NCI-H128 (cell line): Measurements from ENCODE around the gene MYOG.

Experiments
- DNase-seq: peaks from one replicate; lab custom pipeline; 2025; ENCODE audit not compliant: unreplicated experiment; lab: John Stamatoyannopoulos, UW

Gene MYOG

DNA sequence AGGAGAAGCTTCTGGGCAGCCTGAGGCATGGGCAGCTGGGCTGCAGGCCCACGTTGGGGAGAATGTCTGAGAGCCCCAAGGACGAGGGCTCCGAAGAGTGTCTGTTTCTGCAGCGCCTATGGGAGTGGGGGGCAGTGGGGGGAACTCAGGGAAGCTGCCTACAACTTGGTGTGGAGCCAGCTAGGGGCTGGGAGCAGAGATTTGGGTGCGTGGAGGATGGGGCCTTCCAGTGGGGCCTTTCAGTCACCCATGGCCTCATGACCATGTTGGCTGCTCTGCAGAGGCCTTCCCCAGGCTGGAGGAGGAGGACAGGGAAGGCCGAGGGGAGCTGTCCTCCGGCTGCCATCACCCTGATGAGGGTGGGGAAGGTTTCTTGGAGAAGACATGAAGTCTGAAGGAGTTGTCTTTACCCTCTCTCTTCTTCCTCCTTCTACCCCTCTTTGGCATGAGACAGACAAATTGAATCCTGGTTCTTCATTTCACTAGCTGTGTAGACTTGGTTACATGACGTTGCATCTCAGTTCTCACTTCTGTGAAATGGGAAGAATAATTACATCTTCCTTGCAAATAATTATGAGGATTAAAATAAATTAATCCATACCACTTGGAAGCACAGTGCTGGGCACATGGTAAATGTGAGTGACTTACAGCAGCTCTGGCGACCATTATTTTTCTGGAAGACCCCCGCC lies 51.2 kb downstream of the MYOG start:
- no peak for DNase-seq

DNA sequence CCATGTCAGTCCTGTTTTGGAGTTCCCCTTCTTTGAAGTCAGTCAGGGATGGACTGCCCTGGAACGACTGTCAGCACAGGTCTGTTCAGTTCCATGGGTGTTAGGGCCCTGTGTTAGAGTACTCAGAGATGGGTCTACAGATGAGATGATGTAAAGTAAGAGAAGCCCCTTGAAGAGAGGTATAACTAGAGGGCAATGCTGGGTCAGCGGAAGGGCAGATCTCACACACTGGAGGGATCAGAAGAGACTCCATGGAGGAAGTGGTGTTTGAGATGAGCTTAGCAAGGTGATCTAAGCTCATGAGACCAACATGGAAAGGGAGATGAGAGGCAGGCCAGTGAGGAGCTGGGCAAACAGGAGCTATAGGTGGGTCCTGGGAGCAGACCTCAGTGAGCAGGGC lies 51.9 kb downstream of the MYOG start:
- DNase-seq = no peak

- no peak for DNase-seq
Measured at GRCh38 chr1:203033287-203033686, 52.5 kb downstream of the MYOG start.
